HG03159 (cell line): ENCODE results near the gene PDAP1.
"Not testable (repeated sequence)": the region's sequence is repeated elsewhere in the genome, so short reads cannot be mapped to it uniquely, and the experiment has no call there.

ENCODE experiments used
- ATAC-seq: cut with Tn5 transposase; IDR thresholded peaks from one replicate; pipeline ENCODE4 v1.9.1; 2021; ENCODE audit warnings: mild to moderate bottlenecking, moderate library complexity; ENCODE audit not compliant: unreplicated experiment

PDAP1 gene

GRCh38 chr7:99397297-99397983 is 11.0 kb downstream of the PDAP1 start:
- no peak for ATAC-seq

GRCh38 chr7:99396418-99397296 is 11.7 kb downstream of the PDAP1 start:
- ATAC-seq = no peak

DNA sequence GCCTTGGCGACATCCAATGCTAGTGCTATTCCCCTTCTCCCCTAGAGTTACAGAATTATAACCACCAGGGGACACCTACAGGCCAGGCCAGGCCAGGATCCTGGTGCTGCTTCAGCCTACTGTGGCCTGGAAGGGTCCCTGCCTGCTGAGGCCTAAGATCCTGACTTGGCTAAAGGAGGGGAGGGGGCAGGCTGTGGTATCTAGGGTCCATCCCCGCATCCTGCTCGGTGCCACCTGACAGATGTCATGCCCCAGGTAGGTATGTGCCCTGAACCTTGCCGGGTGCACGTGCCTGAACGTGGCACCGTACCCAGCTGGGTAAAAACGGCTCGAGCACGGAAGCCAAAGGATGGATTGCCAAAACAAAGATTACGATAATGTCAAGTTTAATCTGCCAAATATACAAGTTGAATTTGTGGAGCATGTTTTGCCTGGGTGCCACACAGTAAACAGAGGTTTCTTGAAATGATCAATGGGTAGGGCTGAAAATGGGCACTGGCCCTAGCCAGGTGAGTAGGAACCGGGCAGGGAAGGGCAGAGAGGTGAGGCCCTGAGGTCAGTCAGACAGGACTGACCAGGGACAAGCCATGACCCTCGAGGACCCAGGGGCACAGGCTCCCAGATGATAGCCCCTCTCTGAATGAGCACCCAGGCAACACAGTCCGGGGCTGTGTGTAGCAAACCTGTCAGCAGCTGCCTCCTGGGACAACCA is 12.6 kb downstream of the PDAP1 start:
- no peak for ATAC-seq

GRCh38 chr7:99394188-99394502 is 14.3 kb downstream of the PDAP1 start:
- ATAC-seq = no peak

DNA sequence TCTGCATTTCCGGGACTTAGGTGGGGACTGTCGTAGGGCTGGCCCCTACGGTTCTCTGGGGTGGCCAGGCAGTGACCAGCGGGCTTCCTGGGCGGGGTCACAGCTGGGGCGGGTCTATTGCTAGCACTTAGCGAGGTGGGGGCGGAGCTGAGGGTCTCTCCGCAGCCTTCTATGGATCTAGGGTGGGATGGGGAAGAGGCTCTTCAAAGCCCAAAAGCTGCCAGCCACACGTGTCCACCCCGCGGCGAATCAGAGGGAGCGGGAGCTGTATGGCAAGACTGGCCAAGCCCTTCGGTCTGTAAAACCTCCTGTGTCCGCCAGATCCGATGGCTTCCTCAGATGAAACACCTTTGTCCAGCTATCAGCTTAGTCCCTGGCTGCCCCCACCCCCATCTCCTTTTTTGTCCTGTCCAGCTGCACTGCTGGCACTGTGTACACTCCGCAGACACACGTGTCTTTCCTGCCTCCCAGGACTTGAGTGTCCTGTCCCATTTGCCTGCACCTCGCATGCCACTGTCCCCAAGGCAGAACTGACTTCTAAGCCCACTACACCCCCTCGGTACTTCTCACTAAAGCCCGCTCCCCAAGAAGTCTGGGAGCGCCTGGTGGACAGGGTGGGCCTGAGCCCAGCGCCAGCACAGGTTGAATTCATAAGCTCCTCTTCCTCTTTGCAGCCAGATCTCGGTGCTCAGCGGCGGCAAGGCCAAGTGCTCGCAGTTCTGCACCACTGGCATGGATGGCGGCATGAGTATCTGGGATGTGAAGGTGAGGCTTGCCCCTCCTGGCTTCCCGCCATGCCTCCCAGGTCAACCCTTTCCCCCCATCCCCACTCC is 14.8 kb downstream of the PDAP1 start:
- no peak for ATAC-seq

DNA sequence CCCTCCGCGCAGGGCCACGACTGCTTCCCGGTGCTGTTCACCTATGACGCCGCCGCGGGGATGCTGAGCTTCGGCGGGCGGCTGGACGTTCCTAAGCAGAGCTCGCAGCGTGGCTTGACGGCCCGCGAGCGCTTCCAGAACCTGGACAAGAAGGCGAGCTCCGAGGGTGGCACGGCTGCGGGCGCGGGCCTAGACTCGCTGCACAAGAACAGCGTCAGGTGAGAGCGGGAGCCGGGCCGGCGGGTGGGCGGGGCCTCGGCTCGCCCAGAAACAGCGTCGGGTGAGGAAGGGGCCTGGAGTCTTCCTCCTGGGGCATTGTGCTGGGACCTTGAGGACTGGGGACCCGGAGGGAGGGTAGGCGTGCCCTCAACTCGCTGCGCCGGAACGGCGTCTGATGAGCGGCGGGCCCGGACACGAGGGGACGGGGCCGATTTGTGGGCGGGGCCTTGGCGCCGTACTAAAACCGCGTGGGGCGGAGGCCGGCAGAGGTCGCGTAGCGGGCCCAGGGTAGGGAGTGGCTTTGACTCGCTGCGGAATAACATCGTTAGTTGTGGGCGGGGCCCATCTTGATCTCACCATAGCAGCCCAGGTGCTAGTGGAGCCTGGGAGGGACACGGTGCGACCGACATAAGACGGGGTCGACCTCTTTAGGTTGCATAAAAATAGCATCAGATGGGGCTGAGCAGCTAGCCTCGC is 15.6 kb downstream of the PDAP1 start:
- peak; percentile 63 for ATAC-seq

- ATAC-seq = no peak
These were observed 16.4 kb downstream of the PDAP1 start for GRCh38 chr7:99392046-99392445.

GRCh38 chr7:99390941-99391602 is 17.3 kb downstream of the PDAP1 start:
- ATAC-seq = no peak

- ATAC-seq = no peak
These were observed 18.6 kb downstream of the PDAP1 start for GRCh38 chr7:99389772-99390171.

GRCh38 chr7:99387912-99388311 is 20.5 kb downstream of the PDAP1 start:
- ATAC-seq = no peak

DNA sequence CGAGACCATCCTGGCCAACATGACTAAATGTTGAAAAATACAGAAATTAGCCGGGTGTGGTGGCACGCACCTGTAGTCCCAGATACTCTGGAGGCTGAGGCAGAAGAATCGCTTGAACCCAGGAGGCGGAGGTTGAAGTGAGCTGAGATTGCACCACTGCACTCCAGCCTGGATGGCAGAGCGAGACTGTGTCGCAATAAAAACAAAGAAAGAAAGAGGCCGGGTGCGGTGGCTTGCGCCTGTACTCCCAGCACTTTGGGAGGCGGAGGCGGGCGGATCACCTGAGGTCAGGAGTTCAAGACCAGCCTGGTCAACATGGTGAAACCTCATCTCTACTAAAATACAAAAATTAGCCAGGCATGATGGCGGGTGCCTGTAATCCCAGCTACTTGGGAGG is 21.2 kb downstream of the PDAP1 start:
- not testable (repeated sequence) for ATAC-seq

GRCh38 chr7:99386584-99387238 is 21.7 kb downstream of the PDAP1 start:
- ATAC-seq = no peak

DNA sequence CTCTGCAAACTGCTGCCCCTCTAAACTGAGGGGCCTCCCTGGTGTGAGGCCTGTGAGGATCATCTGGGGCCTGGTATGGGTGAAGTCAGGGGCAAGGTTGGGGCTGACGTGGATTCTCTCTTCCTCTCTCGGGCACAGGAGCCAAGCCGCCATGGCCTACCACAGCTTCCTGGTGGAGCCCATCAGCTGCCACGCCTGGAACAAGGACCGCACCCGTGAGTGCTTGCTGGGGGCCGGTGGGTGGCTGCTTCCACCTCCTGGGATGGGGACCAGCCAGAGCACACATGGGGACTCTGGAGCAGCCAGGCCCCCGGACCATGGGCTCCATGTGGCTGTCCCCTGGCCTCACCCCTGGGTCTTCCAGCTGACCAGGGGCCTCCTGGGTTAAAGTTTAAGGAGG is 22.8 kb downstream of the PDAP1 start:
- ATAC-seq = no peak

DNA sequence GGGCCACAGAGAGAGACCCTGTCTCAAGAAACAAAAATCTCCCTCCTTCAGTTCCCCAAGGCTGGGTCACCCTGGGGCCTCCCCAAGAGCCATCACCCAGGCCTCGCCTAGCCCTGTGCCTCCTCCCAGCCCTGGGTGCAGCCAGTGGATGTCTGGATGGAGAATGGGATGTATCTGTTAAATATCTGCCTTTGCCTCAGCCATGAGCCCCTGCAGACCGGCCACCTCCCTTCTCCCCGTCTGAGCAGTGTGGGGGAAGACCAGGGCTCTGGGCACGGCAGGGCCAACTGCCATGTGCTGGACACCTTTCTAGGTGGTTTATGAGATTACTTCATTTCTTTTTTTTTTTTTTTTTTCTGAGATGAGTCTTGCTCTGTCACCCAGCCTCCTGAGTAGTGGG is 23.9 kb downstream of the PDAP1 start:
- no peak for ATAC-seq

DNA sequence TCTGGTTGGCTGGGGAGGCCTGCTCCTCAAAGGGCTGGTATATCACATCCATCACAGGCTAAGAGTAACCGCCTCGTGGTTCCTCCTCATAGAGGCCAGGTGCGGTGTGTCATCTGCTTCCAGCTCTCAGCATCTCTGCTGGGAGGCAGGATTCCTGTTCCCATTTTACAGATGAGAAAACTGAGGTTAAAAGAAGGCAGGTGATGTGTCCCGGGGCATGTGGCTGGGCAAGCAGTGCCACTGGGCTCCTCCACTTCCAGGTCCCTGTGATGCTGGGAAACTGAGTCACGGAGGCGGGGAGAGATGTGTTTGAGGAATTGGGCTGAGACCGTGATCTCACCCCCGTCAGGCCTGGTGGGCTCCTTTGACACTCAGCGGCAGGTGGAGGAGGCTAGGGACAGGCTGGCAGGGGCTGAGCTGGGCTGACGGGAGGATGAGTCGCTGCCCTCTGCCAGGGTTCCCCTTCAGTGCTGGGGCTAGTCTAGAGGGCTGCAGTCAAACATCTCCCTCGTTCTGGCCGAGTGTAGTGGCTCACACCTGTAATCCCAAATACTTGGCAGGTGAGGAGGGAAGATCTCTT is 24.5 kb downstream of the PDAP1 start:
- no peak for ATAC-seq

DNA sequence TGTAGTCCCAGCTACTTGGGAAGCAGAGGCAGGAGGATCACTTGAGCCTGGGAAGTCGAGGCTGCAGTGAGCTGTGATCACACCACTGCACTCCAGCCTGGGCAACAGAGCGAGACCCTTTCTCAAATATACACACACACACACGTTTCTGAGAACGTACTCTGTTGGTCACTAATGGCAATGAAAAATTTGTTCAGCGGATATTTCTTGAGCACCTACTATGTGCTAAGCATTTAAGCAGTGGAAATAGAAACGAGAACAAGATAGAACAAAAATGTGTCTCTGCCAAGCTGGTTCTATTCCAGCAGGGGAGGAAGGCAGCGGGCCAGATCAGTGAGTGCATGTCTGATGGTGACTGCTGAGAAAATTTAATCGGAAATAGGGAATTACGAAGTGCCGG is 25.2 kb downstream of the PDAP1 start:
- ATAC-seq = no peak

DNA sequence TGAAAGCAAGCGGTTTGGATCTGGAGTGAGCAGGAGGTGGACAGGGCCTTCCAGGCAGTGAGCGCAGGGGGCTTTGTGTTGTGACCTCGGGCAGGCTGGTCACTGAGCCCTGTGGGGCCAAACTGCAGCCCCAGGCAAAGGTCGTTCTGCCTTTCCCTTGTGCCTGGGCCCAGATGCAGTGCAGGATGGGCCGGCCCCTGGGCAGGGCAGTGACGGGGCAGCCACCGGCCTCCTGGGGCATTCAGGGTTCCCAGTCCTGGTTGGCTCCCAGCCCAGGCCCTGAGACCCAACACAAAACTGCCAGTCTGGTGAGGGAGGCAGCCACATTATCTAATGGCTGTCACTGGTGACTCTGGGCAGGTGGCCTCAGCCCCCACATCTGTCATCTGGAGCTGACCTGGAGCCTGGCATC is 26.7 kb downstream of the PDAP1 start:
- no peak for ATAC-seq

- ATAC-seq = peak; percentile 73
These were observed 27.4 kb downstream of the PDAP1 start for GRCh38 chr7:99380823-99381663.
